Measurements from ENCODE around the gene SOHLH1. TPM values are rescaled to one million over a fixed set of nuclear protein-coding genes. Genes with fewer than 3 reads are reported as not detected.

Gene SOHLH1
- total and polyA plus RNA-seq, 2 experiments from 2014 or later, result not detected

DNA sequence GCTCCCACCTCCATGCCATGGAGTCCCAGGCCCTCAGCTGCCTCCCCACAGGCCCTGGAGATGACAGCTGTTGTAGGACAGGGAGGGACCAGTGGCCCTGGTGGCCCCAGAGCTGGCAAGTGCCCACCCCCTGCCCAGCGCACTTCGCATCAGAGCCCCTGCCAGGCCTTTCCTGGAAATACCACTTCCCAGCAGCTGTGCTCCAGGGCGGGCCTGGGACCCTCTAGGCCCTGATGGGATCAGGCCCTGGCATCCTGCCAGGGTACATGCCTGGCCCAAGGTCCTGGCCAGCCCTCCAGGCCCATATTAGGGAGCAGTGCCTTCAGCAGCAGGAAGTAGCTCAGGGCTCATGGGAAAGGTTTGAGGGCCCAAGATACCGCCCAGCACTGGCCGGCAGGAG, 5.2 kb upstream of the SOHLH1 start:
- Histone ChIP-seq H3K4me3 (no peak overlapping the region), H3K9me2 (ENCODE audit: insufficient read depth) (no peaks in the 10 kb centered on the region), H3K9me3 (ENCODE audit: low read depth) (no peaks in the 10 kb centered on the region), H3K9ac (no peak overlapping the region), H2AFZ (no peak overlapping the region), H4K20me1 (ENCODE audit: insufficient read depth) (no peaks in the 10 kb centered on the region), H3K4me2 (ENCODE audit: unreplicated experiment) (no peak overlapping the region), H3K79me2 (ENCODE audit: insufficient read depth) (no peaks in the 10 kb centered on the region), H3K27ac (no peak overlapping the region), H3K27me3 (replicated peaks; ENCODE audit: insufficient read depth) (peaks cover 12% of the 10 kb centered on the region; the same call in 1 of the 2 replicates), H3F3A (ENCODE audit: insufficient read depth) (no peaks in the 10 kb centered on the region), H3K4me1 (ENCODE audit: insufficient read depth) (no peaks in the 10 kb centered on the region), H3K36me3 (ENCODE audit: low read depth) (no peaks in the 10 kb centered on the region)
- TF ChIP-seq EZH2 (IDR thresholded peaks at IDR 0.05; ENCODE audit: insufficient read depth, poor library complexity, severe bottlenecking), result no peak
- TF ChIP-seq EZH2phosphoT487 (IDR thresholded peaks at IDR 0.05; ENCODE audit: insufficient read depth, low read depth), result no peak
- DNase-seq, result peak; percentile 17
- 65 to 68% methylated on average over 5 of the region's 5 CpGs for WGBS, 2 experiments (ENCODE audit: low coverage in 1 of 2, low lambda C conversion rate in 2 of 2, missing lambda C conversion rate in 2 of 2)
- in situ Hi-C loops (cut with MboI), result no loop called here

GRCh38 chr9:135703726-135704125, 4.4 kb upstream of the SOHLH1 start:
- Histone ChIP-seq H3F3A (ENCODE audit: insufficient read depth) (no peaks in the 10 kb centered on the region), H3K4me1 (ENCODE audit: insufficient read depth) (no peaks in the 10 kb centered on the region), H2AFZ (no peak overlapping the region), H3K79me2 (ENCODE audit: insufficient read depth) (no peaks in the 10 kb centered on the region), H3K27me3 (replicated peaks; ENCODE audit: insufficient read depth) (peaks cover 12% of the 10 kb centered on the region; the same call in 1 of the 2 replicates), H3K9me3 (ENCODE audit: low read depth) (no peaks in the 10 kb centered on the region), H3K9me2 (ENCODE audit: insufficient read depth) (no peaks in the 10 kb centered on the region), H3K9ac (no peak overlapping the region), H3K4me3 (no peak overlapping the region), H3K4me2 (ENCODE audit: unreplicated experiment) (no peak overlapping the region), H3K36me3 (ENCODE audit: low read depth) (no peaks in the 10 kb centered on the region), H3K27ac (no peak overlapping the region), H4K20me1 (ENCODE audit: insufficient read depth) (no peaks in the 10 kb centered on the region)
- WGBS, 2 experiments (ENCODE audit: low coverage in 1 of 2, low lambda C conversion rate in 2 of 2, missing lambda C conversion rate in 2 of 2), result 4 to 5% methylated on average over 12 to 14 of the region's 14 CpGs
- peak; percentile 40 for DNase-seq
- in situ Hi-C loops (cut with MboI), result no loop called here
- TF ChIP-seq EZH2phosphoT487 (IDR thresholded peaks at IDR 0.05; ENCODE audit: insufficient read depth, low read depth), result no peak
- TF ChIP-seq EZH2 (IDR thresholded peaks at IDR 0.05; ENCODE audit: insufficient read depth, poor library complexity, severe bottlenecking), result no peak

DNA sequence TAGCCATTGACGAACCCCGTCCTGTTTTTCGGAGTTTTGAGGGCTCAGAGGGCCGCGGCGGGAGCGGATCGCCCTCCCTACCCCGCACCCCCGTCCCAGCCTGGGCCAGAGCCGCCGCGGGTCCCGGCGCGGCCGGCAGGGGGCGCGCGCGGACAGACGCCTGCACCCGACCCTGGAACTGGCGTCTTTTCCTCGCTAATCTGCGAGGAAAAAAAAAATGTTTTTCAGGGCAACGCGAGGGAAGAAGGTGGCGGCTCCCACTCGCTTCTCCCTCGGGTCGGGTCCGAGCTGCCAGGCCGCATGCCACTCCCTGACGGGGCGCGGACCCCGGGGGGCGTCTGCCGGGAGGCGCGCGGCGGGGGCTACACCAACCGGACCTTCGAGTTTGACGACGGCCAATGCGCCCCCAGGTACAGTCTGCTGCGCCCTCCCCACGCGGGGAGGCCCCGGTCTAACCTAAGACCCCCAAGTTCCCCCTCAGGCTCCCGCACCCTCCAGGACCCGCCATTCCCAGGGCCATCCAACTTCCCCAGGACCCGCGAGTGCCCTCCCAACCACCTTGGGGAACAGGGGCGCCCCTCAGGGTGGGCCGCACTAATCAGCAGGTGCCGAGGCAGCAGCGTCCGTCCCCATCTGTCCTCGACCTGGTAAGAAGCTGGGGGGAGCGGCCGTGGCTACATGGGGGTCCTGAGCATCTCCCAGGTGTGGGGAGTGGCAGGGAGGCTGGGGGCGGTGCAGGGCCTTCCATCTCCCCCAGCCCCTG, 2.9 kb upstream of the SOHLH1 start, which contains the start of gene KCNT1:
Gene KCNT1 (plus strand): TSS at position 227 of the 763 bp plus-strand sequence. CDS start 74 bp downstream, at position 301.
- no peaks in the 10 kb centered on the region for H4K20me1 ChIP-seq (ENCODE audit: insufficient read depth)
- H3K27me3 ChIP-seq (replicated peaks; ENCODE audit: insufficient read depth), result peaks cover 12% of the 10 kb centered on the region; the same call in 1 of the 2 replicates
- H3F3A ChIP-seq (ENCODE audit: insufficient read depth), result no peaks in the 10 kb centered on the region
- no peak within 1 kb of the TSS for H3K4me3 ChIP-seq
- H3K9me2 ChIP-seq (ENCODE audit: insufficient read depth), result no peaks in the 10 kb centered on the region
- H3K36me3 ChIP-seq (ENCODE audit: low read depth), result no peaks in the 10 kb centered on the region
- peak; percentile 69 for DNase-seq
- no peaks in the 10 kb centered on the region for H3K9me3 ChIP-seq (ENCODE audit: low read depth)
- H3K79me2 ChIP-seq (ENCODE audit: insufficient read depth), result no peaks in the 10 kb centered on the region
- no peaks in the 10 kb centered on the region for H3K4me1 ChIP-seq (ENCODE audit: insufficient read depth)
- no peak within 1 kb of the TSS for H3K27ac ChIP-seq
- 15% methylated on average over 44 to 66 of the region's 66 CpGs for WGBS, 2 experiments (ENCODE audit: low coverage in 1 of 2, low lambda C conversion rate in 2 of 2, missing lambda C conversion rate in 2 of 2)
- peak within 1 kb of the TSS; percentile 49 for H3K4me2 ChIP-seq (ENCODE audit: unreplicated experiment)
- no peak within 1 kb of the TSS for H3K9ac ChIP-seq
- no peak within 1 kb of the TSS for H2AFZ ChIP-seq
- in situ Hi-C loops (cut with MboI), result no loop called here
- TF ChIP-seq EZH2 (IDR thresholded peaks at IDR 0.05; ENCODE audit: insufficient read depth, poor library complexity, severe bottlenecking) (no peak), EZH2phosphoT487 (IDR thresholded peaks at IDR 0.05; ENCODE audit: insufficient read depth, low read depth) (no peak)

- Histone ChIP-seq H3K4me3 (no peak overlapping the region), H3F3A (ENCODE audit: insufficient read depth) (no peaks in the 10 kb centered on the region), H3K4me2 (ENCODE audit: unreplicated experiment) (peak overlapping the region; percentile 49), H3K9ac (no peak overlapping the region), H3K4me1 (ENCODE audit: insufficient read depth) (no peaks in the 10 kb centered on the region), H3K9me2 (ENCODE audit: insufficient read depth) (no peaks in the 10 kb centered on the region), H3K27ac (no peak overlapping the region), H3K27me3 (replicated peaks; ENCODE audit: insufficient read depth) (peaks cover 12% of the 10 kb centered on the region; the same call in 1 of the 2 replicates), H4K20me1 (ENCODE audit: insufficient read depth) (no peaks in the 10 kb centered on the region), H3K9me3 (ENCODE audit: low read depth) (no peaks in the 10 kb centered on the region), H3K36me3 (ENCODE audit: low read depth) (no peaks in the 10 kb centered on the region), H2AFZ (no peak overlapping the region), H3K79me2 (ENCODE audit: insufficient read depth) (no peaks in the 10 kb centered on the region)
- DNase-seq, result peak; percentile 26
- TF ChIP-seq EZH2phosphoT487 (IDR thresholded peaks at IDR 0.05; ENCODE audit: insufficient read depth, low read depth), result no peak
- no peak for TF ChIP-seq EZH2 (IDR thresholded peaks at IDR 0.05; ENCODE audit: insufficient read depth, poor library complexity, severe bottlenecking)
- in situ Hi-C loops (cut with MboI), result no loop called here
- WGBS, 2 experiments (ENCODE audit: low coverage in 1 of 2, low lambda C conversion rate in 2 of 2, missing lambda C conversion rate in 2 of 2), result 9 to 12% methylated on average over 20 to 26 of the region's 40 CpGs
Measured at GRCh38 chr9:135701067-135701958, 2.0 kb upstream of the SOHLH1 start.

Data from GM23248 (cell line).